Erythroblast (primary cell): Measurements from ENCODE around the gene CDKAL1.

Experiments
- GATA1 ChIP-seq: IDR thresholded peaks from 2 replicates; pipeline ENCODE4 v1.6.1; 2011; ENCODE audit warnings: low read depth, mild to moderate bottlenecking, control low read depth, low read length, moderate library complexity
- POLR2A ChIP-seq: IDR thresholded peaks from 2 replicates; pipeline ENCODE4 v1.6.1; 2011; ENCODE audit warnings: mild to moderate bottlenecking, low read length

DNA sequence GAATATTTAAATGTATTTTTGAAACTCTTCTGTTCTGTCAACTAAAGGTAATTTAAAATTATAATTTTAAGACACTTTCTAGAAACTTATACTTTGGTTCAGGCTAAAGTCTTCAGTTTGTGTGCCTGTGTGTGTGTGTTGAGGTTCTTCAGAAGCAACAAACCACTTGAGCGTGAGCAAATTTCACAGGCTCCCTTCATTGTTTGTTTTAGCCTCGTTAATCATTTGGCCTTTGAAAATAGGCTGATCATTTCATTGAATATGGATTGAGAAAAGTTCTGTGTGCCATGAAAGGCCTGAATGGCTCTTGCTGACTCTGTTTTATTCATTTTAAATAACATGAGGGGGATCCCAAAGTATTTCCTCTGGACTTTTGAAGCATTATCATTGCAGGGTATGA lies 420.1 kb downstream of the CDKAL1 start:
- TF ChIP-seq POLR2A = no peak
- no peak for TF ChIP-seq GATA1
